Omental fat pad (tissue), 4 donors: ENCODE measurements around the gene METTL25B. TPM values are rescaled to one million over a fixed set of nuclear protein-coding genes. Genes with fewer than 3 reads are reported as not detected.

Experiments
- ATAC-seq: fragments of 150-250 bp; one replicate; pipeline ENCODE4 v1.9.1; 2016; ENCODE audit warnings: mild to moderate bottlenecking, moderate library complexity; ENCODE audit not compliant: low FRiP score
- DNase-seq: peaks from one replicate; pipeline ENCODE4 v3.0.0-alpha.2; 2019; ENCODE audit warnings: low spot score
- total RNA-seq, 4 donors: library from RNA; depleted of rRNA; stranded (reverse); fragments of >200 nt; gene quantifications; one replicate each; pipeline ENCODE4 v1.1.0, GENCODE V29; 2016
- TF ChIP-seq, protein P1 (sequence below), 3 donors: fragments of 450-650 bp; IDR thresholded peaks; one replicate each; pipeline ENCODE4 v1.5.1; 2016 to 2017; ENCODE audit warnings: antibody characterized with exemption in 3 of 3, mild to moderate bottlenecking in 3 of 3, moderate library complexity in 2 of 3

METTL25B gene
- total RNA-seq, 4 donors from 2014 or later, result 12.1 to 25.4 (median 18.8) TPM

GRCh38 chr1:156693848-156694689 is 34.2 kb upstream of the METTL25B start:
- DNase-seq, result no peak
- TF ChIP-seq, protein P1, sequence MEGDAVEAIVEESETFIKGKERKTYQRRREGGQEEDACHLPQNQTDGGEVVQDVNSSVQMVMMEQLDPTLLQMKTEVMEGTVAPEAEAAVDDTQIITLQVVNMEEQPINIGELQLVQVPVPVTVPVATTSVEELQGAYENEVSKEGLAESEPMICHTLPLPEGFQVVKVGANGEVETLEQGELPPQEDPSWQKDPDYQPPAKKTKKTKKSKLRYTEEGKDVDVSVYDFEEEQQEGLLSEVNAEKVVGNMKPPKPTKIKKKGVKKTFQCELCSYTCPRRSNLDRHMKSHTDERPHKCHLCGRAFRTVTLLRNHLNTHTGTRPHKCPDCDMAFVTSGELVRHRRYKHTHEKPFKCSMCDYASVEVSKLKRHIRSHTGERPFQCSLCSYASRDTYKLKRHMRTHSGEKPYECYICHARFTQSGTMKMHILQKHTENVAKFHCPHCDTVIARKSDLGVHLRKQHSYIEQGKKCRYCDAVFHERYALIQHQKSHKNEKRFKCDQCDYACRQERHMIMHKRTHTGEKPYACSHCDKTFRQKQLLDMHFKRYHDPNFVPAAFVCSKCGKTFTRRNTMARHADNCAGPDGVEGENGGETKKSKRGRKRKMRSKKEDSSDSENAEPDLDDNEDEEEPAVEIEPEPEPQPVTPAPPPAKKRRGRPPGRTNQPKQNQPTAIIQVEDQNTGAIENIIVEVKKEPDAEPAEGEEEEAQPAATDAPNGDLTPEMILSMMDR (IDR thresholded peaks at IDR 0.05), result no peak

DNA sequence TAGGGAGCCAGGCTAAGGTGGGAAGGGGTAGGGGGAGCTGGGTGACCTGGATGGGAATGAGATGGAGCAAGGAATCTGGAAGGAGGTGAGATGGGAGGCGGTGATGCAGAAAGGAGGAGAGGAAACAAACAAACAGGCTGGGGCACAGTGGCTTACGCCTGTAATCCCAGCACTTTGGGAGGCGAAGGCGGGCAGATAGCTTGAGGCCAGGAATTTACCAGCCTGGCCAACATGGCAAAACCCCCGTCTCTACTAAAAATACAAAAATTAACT is 33.6 kb upstream of the METTL25B start:
- no peak for DNase-seq
- no peak for ATAC-seq

More at GRCh38 chr1:156693848-156694689, 34.2 kb upstream of the METTL25B start:
- ATAC-seq, result no peak

DNA sequence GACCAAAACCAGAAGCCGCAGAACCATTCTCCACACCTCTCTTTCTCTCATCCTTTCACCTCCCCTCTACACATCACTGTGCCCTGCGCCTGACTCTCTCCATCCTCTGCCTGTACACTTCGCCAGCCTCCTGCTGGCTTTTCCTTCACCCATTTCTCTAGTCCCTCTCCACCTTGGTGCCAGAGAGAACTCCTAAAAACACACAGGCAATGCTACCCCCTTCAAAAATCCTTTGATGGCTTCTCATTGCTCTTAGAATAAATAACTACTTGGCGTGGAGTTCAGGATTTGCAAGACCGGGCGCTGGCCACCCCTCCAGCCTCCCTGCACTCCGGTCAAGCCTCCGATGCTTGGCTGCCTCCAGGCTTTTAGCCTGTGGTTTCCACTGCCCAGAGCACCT is 31.5 kb upstream of the METTL25B start:
- TF ChIP-seq, protein P1 (IDR thresholded peaks at IDR 0.05), result no peak
- ATAC-seq (no peak), DNase-seq (no peak)

More for the DNA sequence above, 33.6 kb upstream of the METTL25B start:
- TF ChIP-seq, protein P1 (IDR thresholded peaks at IDR 0.05), result no peak

- no peak for ATAC-seq
- TF ChIP-seq, protein P1 (IDR thresholded peaks at IDR 0.05), result no peak
Observed at GRCh38 chr1:156697481-156697880, 30.8 kb upstream of the METTL25B start.

GRCh38 chr1:156698995-156699394 is 29.3 kb upstream of the METTL25B start:
- no peak for ATAC-seq
- TF ChIP-seq, protein P1 (IDR thresholded peaks at IDR 0.05), result no peak
- no peak for DNase-seq

More at GRCh38 chr1:156697481-156697880, 30.8 kb upstream of the METTL25B start:
- no peak for DNase-seq

DNA sequence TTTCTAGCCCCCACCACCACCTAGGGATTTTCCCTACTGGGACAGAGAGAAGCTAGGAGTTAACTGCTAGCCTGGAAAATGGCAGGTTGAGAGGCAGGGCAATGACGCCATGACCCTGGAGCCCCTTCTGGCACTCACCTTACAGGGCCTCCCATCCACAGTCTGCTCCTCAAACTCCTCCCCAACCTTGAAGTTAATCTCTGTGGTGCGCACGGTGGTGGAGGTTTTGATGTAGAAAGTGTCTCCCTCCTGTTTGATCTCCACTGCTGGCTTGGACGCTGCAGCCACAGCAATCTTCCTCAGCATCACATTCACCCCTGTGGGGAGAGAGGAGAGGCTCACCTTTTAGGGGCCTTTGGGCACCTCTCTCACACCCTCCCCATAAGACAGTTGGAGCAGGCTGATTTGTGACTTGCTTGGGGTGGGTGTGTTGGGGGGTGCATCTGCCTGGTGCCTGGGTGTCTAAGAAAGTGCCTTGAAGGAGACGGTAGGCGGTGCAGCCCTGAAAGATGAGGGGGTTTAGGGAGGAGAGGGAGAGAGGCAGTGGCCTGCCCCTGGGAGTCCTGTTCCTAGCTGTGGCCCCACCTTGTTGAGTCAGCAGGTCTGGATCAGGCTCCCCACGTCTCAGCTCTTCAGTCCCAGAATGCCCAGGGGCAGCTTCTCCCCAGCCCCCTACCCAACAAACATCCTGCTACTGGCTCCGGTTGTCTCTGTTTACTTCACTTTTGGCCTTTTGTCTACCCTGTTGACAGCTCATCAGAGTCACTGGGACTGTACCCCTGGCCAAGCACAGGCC is 27.3 kb upstream of the METTL25B start:
- ATAC-seq (no peak), DNase-seq (no peak)
- TF ChIP-seq, protein P1 (IDR thresholded peaks at IDR 0.05), result no peak
